Measurements from ENCODE around the gene TGFBR3. TPM values are rescaled to one million over a fixed set of nuclear protein-coding genes. Genes with fewer than 3 reads are reported as not detected.

The TGFBR3 gene
- total RNA-seq, 1 experiment from 2014 or later: 2.4 TPM

DNA sequence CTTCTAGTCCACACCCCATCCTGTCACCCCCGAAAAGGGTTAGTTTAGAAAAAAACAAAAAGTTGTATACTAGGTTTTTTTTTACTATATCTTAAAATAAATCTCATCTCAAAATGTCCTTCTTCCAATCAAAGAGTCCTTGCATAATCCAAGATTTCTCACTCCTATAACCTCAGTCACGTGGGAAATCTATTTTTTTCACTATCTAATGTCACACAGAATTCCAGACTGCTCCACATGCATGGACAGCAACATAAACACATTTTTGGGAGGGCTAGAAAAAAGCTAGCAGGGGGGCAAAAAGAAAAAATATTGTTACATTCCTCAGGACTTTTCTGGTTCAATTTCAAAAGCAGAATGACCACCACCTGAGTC, 39.3 kb downstream of the TGFBR3 start:
- Histone ChIP-seq H4K91ac (ENCODE audit: insufficient read length, low read depth, low read length) (no peak overlapping the region), H4K8ac (replicated peaks; ENCODE audit: insufficient read length, low read depth, low read length) (no peak overlapping the region), H2BK12ac (ENCODE audit: insufficient read length, low read depth, low read length) (no peak overlapping the region), H3K9ac (ENCODE audit: extremely low read depth, insufficient read length, low read length) (no peak overlapping the region), H3K4ac (ENCODE audit: low read depth, low read length) (no peak overlapping the region), H2AK5ac (ENCODE audit: insufficient read length, low read length) (no peak overlapping the region), H2BK20ac (ENCODE audit: low read depth, low read length, poor library complexity, severe bottlenecking) (no peak overlapping the region), H4K20me1 (ENCODE audit: control insufficient read depth, insufficient read depth, insufficient read length) (no peaks in the 10 kb centered on the region), H3K27ac (ENCODE audit: insufficient read length, low read depth, low read length) (no peak overlapping the region), H3T11ph (ENCODE audit: low read length) (no peak overlapping the region), H2BK15ac (ENCODE audit: low read depth, low read length) (no peak overlapping the region), H3K4me1 (ENCODE audit: insufficient read depth, low read length) (no peaks in the 10 kb centered on the region), H3K79me1 (ENCODE audit: insufficient read depth, low read depth, low read length, poor library complexity, severe bottlenecking) (no peaks in the 10 kb centered on the region), H2BK5ac (ENCODE audit: insufficient read length, low read length) (no peak overlapping the region), H2AFZ (ENCODE audit: low read length) (no peak overlapping the region), H3K56ac (ENCODE audit: insufficient read length, low read depth, low read length) (no peak overlapping the region), H3K18ac (ENCODE audit: insufficient read length, low read depth, low read length) (no peak overlapping the region), H3K23ac (ENCODE audit: insufficient read length, low read depth, low read length) (no peak overlapping the region), H3K79me2 (ENCODE audit: insufficient read depth, low read length) (no peaks in the 10 kb centered on the region), H4K5ac (ENCODE audit: insufficient read length, low read depth, low read length) (no peak overlapping the region), H3K14ac (ENCODE audit: insufficient read depth, low read length) (no peak overlapping the region), H3K27me3 (ENCODE audit: insufficient read depth, low read length) (no peaks in the 10 kb centered on the region), H3K23me2 (ENCODE audit: insufficient read length, low read depth, low read length, poor library complexity, severe bottlenecking) (no peaks in the 10 kb centered on the region), H3K9me3 (ENCODE audit: control insufficient read depth, low read depth, low read length) (no peaks in the 10 kb centered on the region), H3K4me2 (ENCODE audit: insufficient read depth, insufficient read length, low read length) (no peak overlapping the region), H2BK120ac (ENCODE audit: low read depth, low read length, poor library complexity, severe bottlenecking) (no peak overlapping the region)
- Mint-ChIP-seq H3K36me3 (ENCODE audit: insufficient read depth in 1 of 3, low read depth in 3 of 3) (no peaks in the 10 kb centered on the region), H3K27ac (peak overlapping the region in 1 of 3 experiments; percentile 37; a peak in 1 of 7 replicates), H3K4me3 (no peak overlapping the region), H3K4me1 (peaks cover 6% of the 10 kb centered on the region in 2 experiments), H3K27me3 (ENCODE audit: low read depth) (no peaks in the 10 kb centered on the region), H3K9me3 (no peaks in the 10 kb centered on the region)
- no CpG with 5 or more reads among the region's 2 CpGs for WGBS (ENCODE audit: extremely low coverage, insufficient read length, low lambda C conversion rate)
- TF ChIP-seq CTCF (conservative IDR thresholded peaks at IDR 0.05): no peak
- no peak for DNase-seq
